DOHH2 (cell line): ENCODE data around the gene SBF1.

ENCODE experiments used
- H3F3A ChIP-seq: fragments of 200-600 bp; sonication (generic), shearing (Covaris generic); 2 replicates; pipeline ENCODE4 v1.6.0; 2016; ENCODE audit warnings: antibody characterized with exemption, mild to moderate bottlenecking; ENCODE audit not compliant: control insufficient read depth, insufficient read depth
- H3K27ac ChIP-seq: fragments of 200-600 bp; sonication (generic); 2 replicates; pipeline ENCODE4 v1.5.1; 2014; ENCODE audit warnings: low read depth, mild to moderate bottlenecking, low read length, moderate library complexity
- H3K27me3 ChIP-seq: fragments of 200-600 bp; sonication (generic); 2 replicates; pipeline ENCODE4 v1.6.1; 2014; ENCODE audit warnings: mild to moderate bottlenecking, low read length, mixed read lengths; ENCODE audit not compliant: control insufficient read depth
- H3K36me3 ChIP-seq: fragments of 200-600 bp; sonication (generic); 2 replicates; pipeline ENCODE4 v1.6.1; 2014; ENCODE audit warnings: mild to moderate bottlenecking, low read length, moderate library complexity, mixed read lengths; ENCODE audit not compliant: control insufficient read depth
- H3K4me1 ChIP-seq: fragments of 200-600 bp; sonication (generic); 2 replicates; pipeline ENCODE4 v1.6.1; 2014; ENCODE audit warnings: mild to moderate bottlenecking, low read length, mixed read lengths; ENCODE audit not compliant: control insufficient read depth
- H3K4me2 ChIP-seq: fragments of 200-600 bp; sonication (generic); 2 replicates; pipeline ENCODE4 v1.6.0; 2014; ENCODE audit warnings: mild to moderate bottlenecking, low read length, moderate library complexity
- H3K4me3 ChIP-seq: fragments of 200-600 bp; sonication (generic); 2 replicates; pipeline ENCODE4 v1.5.1; 2014; ENCODE audit warnings: mild to moderate bottlenecking, low read length, mixed read lengths
- H3K79me2 ChIP-seq: fragments of 200-600 bp; sonication (generic); 2 replicates; pipeline ENCODE4 v1.6.1; 2014; ENCODE audit warnings: mild to moderate bottlenecking, low read length, mixed read lengths; ENCODE audit not compliant: control insufficient read depth
- H3K9me2 ChIP-seq: fragments of 200-600 bp; sonication (generic); replicated peaks from 2 replicates; pipeline ENCODE4 v1.6.1; 2014; ENCODE audit warnings: mild to moderate bottlenecking, low read length, mixed read lengths; ENCODE audit not compliant: control insufficient read depth
- H3K9me3 ChIP-seq: fragments of 200-600 bp; sonication (generic); 2 replicates; pipeline ENCODE4 v1.6.1; 2014; ENCODE audit warnings: antibody characterized with exemption, low read length, mixed read lengths; ENCODE audit not compliant: control insufficient read depth, insufficient read depth
- H4K20me1 ChIP-seq: fragments of 200-600 bp; sonication (generic); 2 replicates; pipeline ENCODE4 v1.6.0; 2014; ENCODE audit warnings: low read depth, mild to moderate bottlenecking, antibody characterized with exemption, low read length, moderate library complexity; ENCODE audit not compliant: control insufficient read depth, insufficient read depth
- EZH2phosphoT487 ChIP-seq: fragments of 200-600 bp; sonication (generic); IDR thresholded peaks from 2 replicates; pipeline ENCODE4 v1.6.1; 2017; ENCODE audit warnings: borderline replicate concordance, mild to moderate bottlenecking, antibody characterized with exemption, low read length, moderate library complexity, mixed read lengths
- TF ChIP-seq, protein P1 (sequence below): fragments of 200-600 bp; sonication (generic); IDR thresholded peaks from one replicate; pipeline ENCODE4 v1.5.1; 2014; ENCODE audit warnings: antibody characterized with exemption, mild to moderate bottlenecking, low read depth, low read length; ENCODE audit not compliant: poor library complexity, severe bottlenecking

SBF1 gene

DNA sequence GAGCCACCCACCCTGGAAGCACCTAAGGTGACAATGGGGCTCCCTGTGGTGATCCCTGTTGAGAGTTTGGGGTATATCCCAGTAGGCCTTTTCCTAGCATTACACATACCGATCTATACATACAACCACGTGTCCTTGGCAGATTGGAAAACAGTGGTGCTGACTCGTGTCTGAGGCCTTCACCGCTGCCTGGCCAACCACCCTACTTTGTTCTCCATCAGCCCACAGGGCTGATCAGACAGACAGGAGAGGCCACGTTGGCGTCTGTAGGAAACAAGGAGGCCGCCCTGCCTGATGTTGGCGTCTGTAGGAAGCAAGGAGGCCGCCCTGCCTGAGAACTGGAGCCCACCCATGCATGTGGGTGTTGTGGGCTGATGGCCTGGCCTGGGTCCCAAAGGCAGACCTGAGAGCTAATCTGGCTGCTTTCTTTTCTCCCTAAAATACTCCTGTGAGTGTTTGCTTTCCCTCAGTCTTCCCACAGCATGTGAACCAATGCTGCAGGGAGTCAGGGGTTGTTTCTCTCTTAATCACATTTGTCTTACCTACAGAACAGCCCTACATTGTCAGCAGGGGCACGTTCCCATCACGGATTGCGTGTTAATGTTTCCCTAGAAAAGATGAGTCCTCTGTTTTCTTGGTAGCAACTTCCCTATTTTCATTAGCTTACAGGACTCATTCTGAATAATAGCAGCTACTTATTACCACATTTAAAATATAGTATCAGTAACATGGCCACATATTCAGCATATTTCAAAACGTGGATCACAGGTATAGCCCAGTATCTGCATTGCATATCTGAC is 57.2 kb downstream of the SBF1 start:
- H4K20me1 ChIP-seq: no peaks in the 10 kb centered on the region
- H3K9me3 ChIP-seq: no peaks in the 10 kb centered on the region
- no peak overlapping the region for H3K4me3 ChIP-seq
- H3K4me1 ChIP-seq: no peaks in the 10 kb centered on the region
- H3K36me3 ChIP-seq: peaks cover 79% of the 10 kb centered on the region
- no peaks in the 10 kb centered on the region for H3K79me2 ChIP-seq
- no peaks in the 10 kb centered on the region for H3K27me3 ChIP-seq
- H3K27ac ChIP-seq: no peak overlapping the region
- H3K4me2 ChIP-seq: no peak overlapping the region
- TF ChIP-seq, protein P1, sequence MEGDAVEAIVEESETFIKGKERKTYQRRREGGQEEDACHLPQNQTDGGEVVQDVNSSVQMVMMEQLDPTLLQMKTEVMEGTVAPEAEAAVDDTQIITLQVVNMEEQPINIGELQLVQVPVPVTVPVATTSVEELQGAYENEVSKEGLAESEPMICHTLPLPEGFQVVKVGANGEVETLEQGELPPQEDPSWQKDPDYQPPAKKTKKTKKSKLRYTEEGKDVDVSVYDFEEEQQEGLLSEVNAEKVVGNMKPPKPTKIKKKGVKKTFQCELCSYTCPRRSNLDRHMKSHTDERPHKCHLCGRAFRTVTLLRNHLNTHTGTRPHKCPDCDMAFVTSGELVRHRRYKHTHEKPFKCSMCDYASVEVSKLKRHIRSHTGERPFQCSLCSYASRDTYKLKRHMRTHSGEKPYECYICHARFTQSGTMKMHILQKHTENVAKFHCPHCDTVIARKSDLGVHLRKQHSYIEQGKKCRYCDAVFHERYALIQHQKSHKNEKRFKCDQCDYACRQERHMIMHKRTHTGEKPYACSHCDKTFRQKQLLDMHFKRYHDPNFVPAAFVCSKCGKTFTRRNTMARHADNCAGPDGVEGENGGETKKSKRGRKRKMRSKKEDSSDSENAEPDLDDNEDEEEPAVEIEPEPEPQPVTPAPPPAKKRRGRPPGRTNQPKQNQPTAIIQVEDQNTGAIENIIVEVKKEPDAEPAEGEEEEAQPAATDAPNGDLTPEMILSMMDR: no peak
- no peak for TF ChIP-seq EZH2phosphoT487
- H3K9me2 ChIP-seq: no peaks in the 10 kb centered on the region
- no peaks in the 10 kb centered on the region for H3F3A ChIP-seq

- Histone ChIP-seq H3K79me2 (no peaks in the 10 kb centered on the region), H3K4me3 (no peak overlapping the region), H3K36me3 (peaks cover 76% of the 10 kb centered on the region), H3K4me1 (no peaks in the 10 kb centered on the region), H4K20me1 (no peaks in the 10 kb centered on the region), H3K9me2 (no peaks in the 10 kb centered on the region), H3K9me3 (no peaks in the 10 kb centered on the region), H3K27ac (no peak overlapping the region), H3K4me2 (no peak overlapping the region), H3F3A (no peaks in the 10 kb centered on the region), H3K27me3 (no peaks in the 10 kb centered on the region)
- no peak for TF ChIP-seq EZH2phosphoT487
- TF ChIP-seq, protein P1: no peak
These were observed 57.8 kb downstream of the SBF1 start for GRCh38 chr22:50416996-50417395.

GRCh38 chr22:50415426-50415825 is 59.4 kb downstream of the SBF1 start:
- H3K9me3 ChIP-seq: no peaks in the 10 kb centered on the region
- no peaks in the 10 kb centered on the region for H3F3A ChIP-seq
- H3K79me2 ChIP-seq: no peaks in the 10 kb centered on the region
- H3K4me2 ChIP-seq: no peak overlapping the region
- H3K4me3 ChIP-seq: no peak overlapping the region
- H3K9me2 ChIP-seq: no peaks in the 10 kb centered on the region
- H3K4me1 ChIP-seq: no peaks in the 10 kb centered on the region
- H3K36me3 ChIP-seq: peaks cover 72% of the 10 kb centered on the region
- no peak overlapping the region for H3K27ac ChIP-seq
- TF ChIP-seq EZH2phosphoT487: no peak
- TF ChIP-seq, protein P1: no peak
- H3K27me3 ChIP-seq: no peaks in the 10 kb centered on the region
- H4K20me1 ChIP-seq: no peaks in the 10 kb centered on the region
